MM.1S (cell line): ENCODE measurements around the gene CASP3.

Source experiments
- CTCF ChIP-seq: fragments of 300-600 bp; sonication (generic); IDR thresholded peaks from 2 replicates; pipeline ENCODE4 v1.5.1; 2016; ENCODE audit warnings: antibody characterized with exemption, low read length, mixed read lengths
- EZH2 ChIP-seq: fragments of 300-600 bp; sonication (generic); optimal IDR thresholded peaks from 2 replicates; pipeline ENCODE3; 2017; ENCODE audit warnings: low read depth, mild to moderate bottlenecking, antibody characterized with exemption, low read length, mixed read lengths

- no peak for TF ChIP-seq CTCF
- no peak for TF ChIP-seq EZH2
Observed at GRCh38 chr4:184614509-184614908, 34.7 kb downstream of the CASP3 start.
